Astrocyte (in vitro differentiated cells and primary cell): ENCODE measurements around the gene CACNA2D1.

Source experiments
- CTCF ChIP-seq: IDR thresholded peaks from 2 replicates; pipeline ENCODE4 v1.5.1; 2011; ENCODE audit warnings: low read depth, mild to moderate bottlenecking, inconsistent platforms, low read length, moderate library complexity; ENCODE audit not compliant: insufficient read depth
- EZH2 ChIP-seq: IDR thresholded peaks from 2 replicates; pipeline ENCODE4 v1.6.1; 2012; ENCODE audit warnings: mild to moderate bottlenecking, low read length, inconsistent platforms; ENCODE audit not compliant: insufficient read depth

DNA sequence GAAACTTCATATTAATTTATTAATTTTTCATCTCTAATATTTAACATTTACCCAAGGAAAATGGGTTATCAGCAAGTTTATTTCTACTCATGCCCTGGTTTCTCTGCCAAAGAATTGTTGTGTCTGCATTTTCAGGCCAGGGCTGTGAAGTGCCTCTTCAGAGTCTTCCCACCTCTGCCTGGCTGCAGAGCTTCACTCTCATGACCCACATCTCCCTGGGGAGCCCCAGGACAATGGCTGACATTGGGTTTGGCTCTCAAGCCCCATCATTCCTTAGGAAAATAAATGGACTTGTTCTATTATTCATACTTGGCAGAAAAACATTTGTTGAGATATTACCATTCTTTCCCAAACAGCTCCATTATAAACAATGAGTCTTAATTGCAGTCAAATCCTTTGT is 30.3 kb downstream of the CACNA2D1 start:
- TF ChIP-seq CTCF (no peak), EZH2 (no peak)
